K562 (cell line): ENCODE measurements around the gene THSD8. TPM values are rescaled to one million over a fixed set of nuclear protein-coding genes. Genes with fewer than 3 reads are reported as not detected.
"Not testable (repeated sequence)": the region's sequence is repeated elsewhere in the genome, so short reads cannot be mapped to it uniquely, and the experiment has no call there.

Experiments
- ATAC-seq: fragments of 200-7000 bp; cut with Tn5 transposase; 3 replicates; pipeline ENCODE4 v1.9.1; 2020; ENCODE audit warnings: moderate library complexity
- BruUV-seq: library from RNA; stranded (reverse); fragments of 400-500 nt; replicated peaks from 2 replicates; lab custom pipeline; 2021; lab: Mats Ljungman, UMichigan
- CTCF ChIA-PET: fragments of 300-600 bp; formaldehyde crosslinking; extraction: SDS; loops from one replicate; lab custom pipeline; 2021; ENCODE audit warnings: low intra/inter-chr PET ratio; lab: Yijun Ruan, JAX
- POLR2A ChIA-PET: fragments of 300-600, 350-650 bp; sonication (Branson Sonifier 250); formaldehyde crosslinking; extraction: SDS; loops from one replicate; lab custom pipeline; 2021; ENCODE audit warnings: antibody characterized with exemption, inconsistent platforms; lab: Yijun Ruan, JAX
- DNase-seq, 4 experiments: peaks; one replicate each; pipeline versions ENCODE4 v3.0.0 to v3.0.0-alpha.2; 2011 to 2018; ENCODE audit warnings: low spot score in 3 of 4, mixed read lengths in 3 of 4; ENCODE audit errors: extremely low read depth in 1 of 4
- FAIRE-seq: peaks from 2 replicates; lab custom pipeline; 2011; peaks lifted over from hg19 to GRCh38; lab: Jason Lieb, UNC
- H2AFZ ChIP-seq: 2 replicates; pipeline ENCODE4 v1.6.0; 2011; ENCODE audit warnings: low read depth, low read length, control low read depth, inconsistent platforms
- H3K27ac ChIP-seq: fragments of 200-600 bp; 3 replicates; pipeline ENCODE4 v1.8.0; 2011; ENCODE audit warnings: low read depth, mild to moderate bottlenecking, control low read depth, inconsistent platforms, low read length, moderate library complexity, mixed read lengths; ENCODE audit errors: extremely low read depth
- H3K27me3 ChIP-seq, 2 experiments: fragments of 300-600 bp in 1 of 2; 2 replicates in 1 of 2; 3 replicates in 1 of 2; pipeline versions ENCODE4 v1.6.0 to v1.8.0; 2011; ENCODE audit warnings: inconsistent platforms in 2 of 2, low read length in 2 of 2, mild to moderate bottlenecking in 1 of 2, mixed read lengths in 1 of 2, moderate library complexity in 1 of 2; ENCODE audit not compliant: control insufficient read depth in 2 of 2, insufficient read depth in 2 of 2
- H3K36me3 ChIP-seq: fragments of 300-600 bp; 3 replicates; pipeline ENCODE4 v1.8.0; 2011; ENCODE audit warnings: mild to moderate bottlenecking, low read length, inconsistent platforms; ENCODE audit not compliant: control insufficient read depth, insufficient read depth
- H3K4me1 ChIP-seq, 2 experiments: fragments of 200-600 bp in 1 of 2; replicated peaks in 1 of 2; 2 replicates in 1 of 2; 3 replicates in 1 of 2; pipeline versions ENCODE4 v1.5.1 to v1.8.0; 2011; ENCODE audit warnings: inconsistent platforms in 2 of 2, low read length in 2 of 2, mild to moderate bottlenecking in 1 of 2, mixed read lengths in 1 of 2, moderate library complexity in 1 of 2; ENCODE audit not compliant: control insufficient read depth in 2 of 2, insufficient read depth in 2 of 2
- H3K4me2 ChIP-seq: 2 replicates; pipeline ENCODE4 v1.6.1; 2011; ENCODE audit warnings: low read length, control low read depth, inconsistent platforms, mixed read lengths; ENCODE audit not compliant: insufficient read depth
- H3K4me3 ChIP-seq: fragments of 200-600 bp; sonication (generic), shearing (Covaris generic); 2 replicates; pipeline ENCODE4 v1.5.1; 2016; ENCODE audit warnings: control low read depth, inconsistent platforms
- H3K79me2 ChIP-seq: fragments of 200-600 bp; 3 replicates; pipeline ENCODE4 v1.8.0; 2011; ENCODE audit warnings: low read length, inconsistent platforms; ENCODE audit not compliant: control insufficient read depth, insufficient read depth
- H3K9ac ChIP-seq, 2 experiments: 2 replicates each; pipeline versions ENCODE4 v1.6.0 to v1.6.1; 2011; ENCODE audit warnings: low read depth in 2 of 2, low read length in 2 of 2, control low read depth in 1 of 2, inconsistent platforms in 1 of 2, mild to moderate bottlenecking in 1 of 2, mixed read lengths in 1 of 2; ENCODE audit not compliant: insufficient read depth in 1 of 2
- H3K9me1 ChIP-seq: one replicate; pipeline ENCODE4 v1.6.0; 2011; ENCODE audit warnings: inconsistent platforms, mild to moderate bottlenecking, low read length, moderate library complexity; ENCODE audit not compliant: control insufficient read depth, insufficient read depth
- H3K9me3 ChIP-seq: replicated peaks from 2 replicates; pipeline ENCODE4 v1.5.1; 2011; ENCODE audit warnings: low read depth, low read length, inconsistent platforms; ENCODE audit not compliant: control insufficient read depth, insufficient read depth
- H4K20me1 ChIP-seq: replicated peaks from 2 replicates; pipeline ENCODE4 v1.6.1; 2011; ENCODE audit warnings: low read length, inconsistent platforms, mixed read lengths; ENCODE audit not compliant: control insufficient read depth, insufficient read depth
- FOXP1 ChIP-seq: sonication (generic); formaldehyde crosslinking; IDR thresholded peaks from 2 replicates; pipeline ENCODE4 v1.8.0; 2022; ENCODE audit warnings: mild to moderate bottlenecking, missing genetic modification reagents
- HNRNPK ChIP-seq: fragments of 200-400 bp; formaldehyde crosslinking; IDR thresholded peaks from one replicate; pipeline ENCODE4 v1.6.1; 2018; ENCODE audit warnings: mild to moderate bottlenecking, low read depth, low read length; ENCODE audit not compliant: poor library complexity, severe bottlenecking
- KAT7 ChIP-seq: sonication (generic); formaldehyde crosslinking; IDR thresholded peaks from 2 replicates; pipeline ENCODE4 v1.8.0; 2022; ENCODE audit warnings: missing genetic modification reagents, mild to moderate bottlenecking, borderline replicate concordance
- NBN ChIP-seq: fragments of 450-650 bp; IDR thresholded peaks from 2 replicates; pipeline ENCODE4 v1.6.1; 2016; ENCODE audit warnings: low read depth, mild to moderate bottlenecking
- WGBS: fragments of 100-300 bp; shearing (Covaris generic); methylation state at CpG from one replicate; pipeline ENCODE4 v1.1.6; 2016; ENCODE audit warnings: low coverage, mixed read lengths; ENCODE audit not compliant: insufficient coverage; ENCODE audit errors: missing lambda C conversion rate; 5-methylcytosine and 5-hydroxymethylcytosine counted together
- in situ Hi-C: fragments of 300-500 bp; cut with MboI; formaldehyde crosslinking; loops from 4 replicates; pipeline ENCODE4 v1.15.0; 2018; ENCODE audit warnings: inconsistent platforms, mixed read lengths
- intact Hi-C: fragments of 100-400 bp; cut with micrococcal nuclease; formaldehyde crosslinking; loops from 2 replicates; pipeline ENCODE4 v1.14.2; 2022
- polyA plus RNA-seq, 8 experiments: library from polyadenylated mRNA; depleted of rRNA in 4 of 8; stranded (reverse) in 5 of 8; unstranded in 3 of 8; fragments of >200 nt; fragmentation: Nextera tagmentation in 2 of 8; fragmentation: Illumina TruSeq in 1 of 8; extraction: Ambion mirVana in 2 of 8; extraction: Trizol in 1 of 8; gene quantifications; 2 replicates each; pipeline versions ENCODE4 v1.2.1 to v1.2.3, GENCODE V29; 2011 to 2014; ENCODE audit warnings: inconsistent platforms in 1 of 8, missing spikeins in 1 of 8
- total RNA-seq, 7 experiments: library from RNA; depleted of rRNA in 6 of 7; stranded (reverse); fragments of >200 nt in 6 of 7; fragmentation: Illumina TruSeq in 2 of 7; extraction: Trizol in 2 of 7; gene quantifications; 2 replicates each; pipeline versions ENCODE4 v1.2.1 to v1.2.3, GENCODE V29; 2011 to 2021; ENCODE audit warnings: low replicate concordance in 1 of 7

THSD8 gene
- total and polyA plus RNA-seq, 9 of the 15 experiments (the other 6 are each of a cell fraction or from before 2014, with no cell fraction given) = 8.4 to 42.4 (median 19.9) TPM; not detected in 2

GRCh38 chr19:12843999-12844732, 42.3 kb downstream of the THSD8 start (continued):
- no peak for TF ChIP-seq HNRNPK
- TF ChIP-seq NBN = no peak
- TF ChIP-seq FOXP1 (CRISPR knock-in tag) = no peak
- TF ChIP-seq KAT7 (CRISPR knock-in tag) = no peak

DNA sequence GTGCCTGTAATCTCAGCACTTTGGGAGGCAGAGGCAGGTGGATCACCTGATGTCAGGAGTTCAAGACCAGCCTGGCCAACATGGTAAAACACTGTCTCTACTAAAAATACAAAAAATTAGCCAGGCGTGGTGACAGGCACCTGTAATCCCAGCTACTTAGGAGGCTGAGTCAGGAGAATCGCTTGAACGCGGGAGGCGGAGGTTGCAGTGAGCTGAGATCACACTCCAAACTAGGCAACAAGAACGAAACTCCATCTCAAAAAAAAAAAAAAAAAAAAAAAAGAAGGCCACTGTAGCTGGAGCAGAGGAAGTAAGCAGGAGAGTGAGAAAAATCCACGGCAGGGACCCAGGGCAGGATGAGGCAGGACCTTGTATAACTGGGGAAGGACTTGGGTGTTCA, 44.7 kb downstream of the THSD8 start:
- DNase-seq, H3K79me2 ChIP-seq, H4K20me1 ChIP-seq, H3K9me3 ChIP-seq, FAIRE-seq, H2AFZ ChIP-seq, H3K9ac ChIP-seq, H3K27me3 ChIP-seq, ATAC-seq, BruUV-seq, H3K9me1 ChIP-seq, H3K4me2 ChIP-seq, H3K27ac ChIP-seq, H3K4me3 ChIP-seq: not testable (repeated sequence)
- POLR2A ChIA-PET = interaction anchor here (0.5 to 0.7 kb wide), 3 partner anchors 34 to 147 kb away, joined by 3 to 4 read pairs (median 3); no protein-coding TSS in a partner anchor
- H3K4me1 ChIP-seq = peaks cover 11 to 20% of the 10 kb centered on the region in 2 experiments
- CTCF ChIA-PET = interaction anchor here (0.8 to 1.4 kb wide), 2 partner anchors 71 to 171 kb away, joined by 3 to 6 read pairs; partner anchors contain the start of gene HOOK2
- in situ Hi-C loops (loop anchor here (5.0 kb wide), 1 partner anchor 79 kb away; no protein-coding TSS in a partner anchor), intact Hi-C loops (loop anchor here (2.0 kb wide), 1 partner anchor 130 kb away; no protein-coding TSS in a partner anchor)
- 81% methylated on average over 6 of the region's 7 CpGs for WGBS
- H3K36me3 ChIP-seq = peaks cover 25% of the 10 kb centered on the region; the same call in 2 of the 3 replicates
